Mucosa of stomach (tissue), 1 donor: ENCODE data around the gene ABCC8.

Source experiments
- H3K27me3 ChIP-seq: one replicate; pipeline ENCODE4 v1.7.0; 2013; ENCODE audit warnings: mild to moderate bottlenecking, low read length; ENCODE audit not compliant: control insufficient read depth, insufficient read depth
- H3K36me3 ChIP-seq: one replicate; pipeline ENCODE4 v1.7.0; 2013; ENCODE audit warnings: low read length; ENCODE audit not compliant: control insufficient read depth, insufficient read depth
- H3K4me1 ChIP-seq: one replicate; pipeline ENCODE4 v1.7.0; 2013; ENCODE audit warnings: mild to moderate bottlenecking, low read length; ENCODE audit not compliant: control insufficient read depth, insufficient read depth
- H3K4me3 ChIP-seq: one replicate; pipeline ENCODE4 v1.7.0; 2013; ENCODE audit warnings: low read length
- H3K9ac ChIP-seq: one replicate; pipeline ENCODE4 v1.7.0; 2013; ENCODE audit warnings: mild to moderate bottlenecking, low read length, moderate library complexity
- H3K9me3 ChIP-seq: one replicate; pipeline ENCODE4 v1.7.0; 2013; ENCODE audit warnings: mild to moderate bottlenecking, low read length, moderate library complexity; ENCODE audit not compliant: control insufficient read depth
- donor health status: Pancreatic carcinoma.

The ABCC8 gene

GRCh38 chr11:17502630-17503029, 26.0 kb upstream of the ABCC8 start:
- Histone ChIP-seq H3K36me3 (peaks cover 3% of the 10 kb centered on the region), H3K9ac (no peak overlapping the region), H3K9me3 (no peaks in the 10 kb centered on the region), H3K4me3 (no peak overlapping the region), H3K27me3 (no peaks in the 10 kb centered on the region), H3K4me1 (no peaks in the 10 kb centered on the region)

- H3K36me3 ChIP-seq = peaks cover 3% of the 10 kb centered on the region
- no peaks in the 10 kb centered on the region for H3K27me3 ChIP-seq
- no peaks in the 10 kb centered on the region for H3K4me1 ChIP-seq
- no peak overlapping the region for H3K9ac ChIP-seq
- no peaks in the 10 kb centered on the region for H3K9me3 ChIP-seq
- H3K4me3 ChIP-seq = no peak overlapping the region
Measured at GRCh38 chr11:17500673-17501072, 24.0 kb upstream of the ABCC8 start.

GRCh38 chr11:17498475-17498874, 21.8 kb upstream of the ABCC8 start:
- Histone ChIP-seq H3K9me3 (no peaks in the 10 kb centered on the region), H3K4me1 (no peaks in the 10 kb centered on the region), H3K36me3 (peaks cover 3% of the 10 kb centered on the region), H3K27me3 (no peaks in the 10 kb centered on the region), H3K4me3 (no peak overlapping the region), H3K9ac (no peak overlapping the region)

GRCh38 chr11:17498058-17498457, 21.4 kb upstream of the ABCC8 start:
- no peaks in the 10 kb centered on the region for H3K9me3 ChIP-seq
- H3K9ac ChIP-seq = no peak overlapping the region
- H3K27me3 ChIP-seq = no peaks in the 10 kb centered on the region
- peaks cover 3% of the 10 kb centered on the region for H3K36me3 ChIP-seq
- no peaks in the 10 kb centered on the region for H3K4me1 ChIP-seq
- H3K4me3 ChIP-seq = no peak overlapping the region

- H3K9ac ChIP-seq = no peak overlapping the region
- H3K9me3 ChIP-seq = no peaks in the 10 kb centered on the region
- no peaks in the 10 kb centered on the region for H3K27me3 ChIP-seq
- no peaks in the 10 kb centered on the region for H3K4me1 ChIP-seq
- no peak overlapping the region for H3K4me3 ChIP-seq
- peaks cover 3% of the 10 kb centered on the region for H3K36me3 ChIP-seq
Measured at GRCh38 chr11:17496406-17496805, 19.8 kb upstream of the ABCC8 start.

GRCh38 chr11:17494019-17494418, 17.4 kb upstream of the ABCC8 start:
- no peak overlapping the region for H3K4me3 ChIP-seq
- no peaks in the 10 kb centered on the region for H3K9me3 ChIP-seq
- no peaks in the 10 kb centered on the region for H3K4me1 ChIP-seq
- H3K27me3 ChIP-seq = peaks cover 5% of the 10 kb centered on the region
- no peak overlapping the region for H3K9ac ChIP-seq
- H3K36me3 ChIP-seq = no peaks in the 10 kb centered on the region

- no peaks in the 10 kb centered on the region for H3K36me3 ChIP-seq
- H3K9me3 ChIP-seq = no peaks in the 10 kb centered on the region
Measured at GRCh38 chr11:17490938-17491337, 14.3 kb upstream of the ABCC8 start.

GRCh38 chr11:17490232-17490631, 13.6 kb upstream of the ABCC8 start:
- Histone ChIP-seq H3K27me3 (peaks cover 12% of the 10 kb centered on the region), H3K4me3 (no peak overlapping the region), H3K9ac (no peak overlapping the region), H3K36me3 (no peaks in the 10 kb centered on the region), H3K4me1 (no peaks in the 10 kb centered on the region), H3K9me3 (no peaks in the 10 kb centered on the region)

More at GRCh38 chr11:17490938-17491337, 14.3 kb upstream of the ABCC8 start:
- Histone ChIP-seq H3K4me1 (no peaks in the 10 kb centered on the region), H3K9ac (no peak overlapping the region), H3K27me3 (peaks cover 12% of the 10 kb centered on the region), H3K4me3 (no peak overlapping the region)

GRCh38 chr11:17489751-17490150, 13.1 kb upstream of the ABCC8 start:
- Histone ChIP-seq H3K27me3 (peaks cover 12% of the 10 kb centered on the region), H3K9ac (no peak overlapping the region), H3K4me3 (no peak overlapping the region), H3K9me3 (no peaks in the 10 kb centered on the region), H3K4me1 (no peaks in the 10 kb centered on the region), H3K36me3 (no peaks in the 10 kb centered on the region)

- Histone ChIP-seq H3K4me3 (no peak overlapping the region), H3K36me3 (no peaks in the 10 kb centered on the region), H3K9ac (no peak overlapping the region), H3K9me3 (no peaks in the 10 kb centered on the region), H3K27me3 (peaks cover 12% of the 10 kb centered on the region), H3K4me1 (no peaks in the 10 kb centered on the region)
Measured at GRCh38 chr11:17488563-17488962, 11.9 kb upstream of the ABCC8 start.

- Histone ChIP-seq H3K4me3 (no peak overlapping the region), H3K27me3 (peaks cover 12% of the 10 kb centered on the region), H3K9me3 (no peaks in the 10 kb centered on the region), H3K9ac (no peak overlapping the region), H3K4me1 (no peaks in the 10 kb centered on the region), H3K36me3 (no peaks in the 10 kb centered on the region)
Measured at GRCh38 chr11:17486646-17487045, 10.0 kb upstream of the ABCC8 start.

GRCh38 chr11:17483505-17483904, 6.9 kb upstream of the ABCC8 start:
- no peak overlapping the region for H3K4me3 ChIP-seq
- H3K9ac ChIP-seq = no peak overlapping the region
- H3K9me3 ChIP-seq = no peaks in the 10 kb centered on the region
- H3K4me1 ChIP-seq = no peaks in the 10 kb centered on the region
- H3K36me3 ChIP-seq = no peaks in the 10 kb centered on the region
- H3K27me3 ChIP-seq = peaks cover 12% of the 10 kb centered on the region

- Histone ChIP-seq H3K27me3 (peaks cover 25% of the 10 kb centered on the region), H3K36me3 (no peaks in the 10 kb centered on the region), H3K4me3 (no peak overlapping the region), H3K9ac (no peak overlapping the region), H3K4me1 (no peaks in the 10 kb centered on the region), H3K9me3 (no peaks in the 10 kb centered on the region)
Measured at GRCh38 chr11:17481905-17482304, 5.3 kb upstream of the ABCC8 start.
